Activated naive CD4-positive, alpha-beta T cell treated with anti-CD3 and anti-CD28 coated beads, Interleukin-2, amount 50 U/mL, for 72 hours (primary cell): ENCODE data around the gene NACC1. TPM values are rescaled to one million over a fixed set of nuclear protein-coding genes. Genes with fewer than 3 reads are reported as not detected.

Experiments
- ATAC-seq, 2 donors: fragments of 150-1000 bp; cut with Tn5 transposase; 2 replicates each; pipeline ENCODE4 v1.10.0; 2021; ENCODE audit warnings: mild to moderate bottlenecking in 2 of 2, moderate library complexity in 2 of 2
- DNase-seq, 2 donors: peaks; one replicate each; pipeline ENCODE4 v3.0.0; 2021 to 2022; ENCODE audit warnings: low spot score in 2 of 2
- H3K27ac Mint-ChIP-seq, 2 donors: one replicate each; pipeline ENCODE4 v1.8.0; 2022; ENCODE audit warnings: mild to moderate bottlenecking in 2 of 2, mixed read lengths in 2 of 2
- H3K36me3 Mint-ChIP-seq, 2 donors: one replicate each; pipeline ENCODE4 v1.8.0; 2022; ENCODE audit warnings: mixed read lengths in 2 of 2
- H3K9me3 Mint-ChIP-seq, 2 donors: one replicate each; pipeline ENCODE4 v1.8.0; 2022; ENCODE audit warnings: mixed read lengths in 2 of 2
- total RNA-seq, 2 donors: library from RNA; stranded (reverse); gene quantifications; one replicate each; pipeline ENCODE4 v1.2.3, GENCODE V29; 2022

NACC1 gene
- total RNA-seq, 2 donors from 2014 or later: 56.0 to 67.0 TPM

DNA sequence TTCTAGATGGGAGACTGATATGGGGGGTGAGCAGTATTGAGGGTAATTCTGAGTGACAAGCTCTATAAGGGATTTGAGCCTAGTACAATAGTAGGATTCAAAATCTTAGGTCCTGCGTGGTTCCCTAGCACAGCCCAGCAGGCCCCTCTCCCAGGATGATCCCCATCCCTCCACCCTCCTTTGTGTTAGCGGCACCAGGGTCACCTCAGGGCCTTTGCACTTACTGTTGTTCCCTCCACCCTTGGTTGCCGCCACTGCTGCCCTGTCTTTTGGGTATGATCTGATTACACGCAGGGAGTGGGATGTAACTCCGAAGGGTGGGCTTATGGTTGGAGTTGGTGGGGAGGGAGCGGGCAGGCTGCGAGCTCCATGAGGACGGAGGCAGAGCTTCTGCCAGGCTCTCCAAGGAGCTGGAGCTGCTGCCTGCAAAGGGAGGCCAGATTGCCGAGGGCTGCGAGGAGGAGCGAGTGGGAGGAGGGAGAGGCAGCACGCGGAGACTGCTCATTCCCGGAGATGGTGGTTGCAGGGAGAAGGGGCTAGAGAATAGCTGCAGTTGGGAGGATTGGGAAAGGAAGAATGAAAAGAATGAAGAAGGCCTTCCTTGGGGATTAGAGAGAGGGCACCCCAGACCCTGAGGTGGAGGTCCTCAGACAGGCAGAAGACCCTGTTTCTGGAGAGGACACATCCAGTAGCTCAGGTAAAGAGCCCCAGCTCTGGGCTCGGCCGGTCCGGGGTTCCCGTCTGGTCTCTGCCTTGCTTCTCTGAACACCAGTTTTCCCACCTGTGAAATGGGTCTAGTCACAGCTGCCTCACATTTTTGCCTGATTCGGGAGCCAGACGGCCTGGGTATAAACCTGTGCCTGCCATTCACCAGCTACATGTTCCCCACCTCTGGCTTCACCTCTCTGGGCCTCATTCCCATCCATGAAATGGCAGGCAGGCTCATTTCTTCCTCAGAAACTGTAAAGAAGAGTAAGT lies 5.2 kb downstream of the NACC1 start:
- Mint-ChIP-seq H3K27ac (peak overlapping the region; percentile 35 to 77), H3K36me3 (peaks cover 0 to 6% of the 10 kb centered on the region in 2 donors)

DNA sequence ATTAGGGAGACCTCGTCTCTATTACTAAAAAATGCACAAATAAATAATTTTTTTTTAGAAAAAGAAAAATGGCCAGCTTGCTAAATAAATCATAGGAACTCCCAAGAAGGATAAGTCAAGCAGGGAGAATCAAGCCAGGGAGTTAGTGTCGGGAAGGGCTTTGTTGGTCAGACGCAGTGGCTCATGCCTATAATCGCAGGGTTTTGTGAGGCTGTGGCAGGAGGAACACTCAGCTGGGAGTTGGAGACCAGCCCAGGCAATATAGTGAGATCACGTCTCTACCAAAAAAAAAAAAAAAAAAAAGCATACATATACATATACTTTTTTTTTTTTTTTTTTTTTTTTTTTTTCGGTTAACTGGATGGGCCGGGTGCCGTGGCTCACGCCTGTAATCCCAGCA lies 9.0 kb downstream of the NACC1 start:
- H3K36me3 Mint-ChIP-seq: peaks cover 0 to 6% of the 10 kb centered on the region in 2 donors
- H3K27ac Mint-ChIP-seq: no peak overlapping the region
- ATAC-seq (no peak), DNase-seq (no peak)
- H3K9me3 Mint-ChIP-seq: no peaks in the 10 kb centered on the region

More for the DNA sequence above, 5.2 kb downstream of the NACC1 start:
- no peaks in the 10 kb centered on the region for H3K9me3 Mint-ChIP-seq
- DNase-seq (no peak), ATAC-seq (no peak)

DNA sequence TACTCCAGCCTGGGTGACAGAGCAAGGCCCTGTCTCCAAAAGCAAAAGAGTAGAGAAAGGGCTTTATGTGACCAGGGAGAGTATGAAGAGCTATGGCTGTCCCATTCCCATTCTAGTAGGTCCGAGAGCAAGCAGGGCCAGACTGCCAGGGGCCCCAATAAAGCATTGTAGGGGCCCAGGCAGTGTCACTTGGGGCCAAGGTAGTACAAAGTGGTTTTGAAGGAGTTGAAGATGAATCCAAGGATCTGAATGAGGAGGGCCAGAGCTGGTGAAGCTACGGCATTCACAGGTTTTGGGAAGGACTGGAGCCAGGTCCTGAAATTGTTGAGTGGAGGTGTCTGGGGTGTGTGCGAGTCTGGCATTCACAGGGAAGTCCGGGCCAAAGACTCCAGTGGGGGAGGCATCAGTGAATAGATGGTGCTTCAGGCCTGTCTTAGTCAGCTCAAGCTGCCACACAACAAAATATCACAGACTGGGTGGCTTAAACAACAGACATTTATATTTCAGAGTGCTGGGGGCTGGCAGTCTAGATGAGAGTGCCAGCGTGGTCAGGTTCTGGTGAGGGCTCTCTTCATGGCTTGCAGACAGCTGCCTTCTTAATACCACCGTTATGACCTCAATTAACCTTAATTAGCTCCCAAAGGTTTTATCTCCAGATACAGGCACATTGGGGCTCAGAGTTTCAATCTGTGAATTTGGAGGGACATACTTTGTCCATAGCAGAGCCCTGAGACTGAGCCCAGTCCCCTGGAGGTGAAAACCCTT lies 9.9 kb downstream of the NACC1 start:
- ATAC-seq: no peak

DNA sequence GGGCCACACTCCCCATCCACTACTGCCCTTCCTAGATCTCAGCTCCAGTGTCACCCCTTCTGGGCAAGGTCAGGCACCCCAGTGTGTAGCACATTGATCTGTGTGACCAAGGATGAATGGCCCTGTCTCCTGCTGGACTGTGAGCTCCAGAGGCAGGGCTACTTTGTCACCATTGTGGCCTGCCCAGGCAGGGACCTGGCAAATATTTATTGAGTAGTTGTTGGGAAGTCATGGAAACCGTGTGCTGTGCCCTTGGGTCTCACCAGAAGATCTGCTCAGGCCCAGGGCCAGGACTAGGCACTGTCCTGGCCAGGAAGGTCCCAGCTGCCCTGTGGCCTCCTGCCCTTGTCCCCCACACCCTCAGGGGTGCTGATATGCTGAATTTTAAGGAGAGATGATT lies 10.5 kb downstream of the NACC1 start:
- ATAC-seq (no peak), DNase-seq (no peak)
- Mint-ChIP-seq H3K27ac (peak overlapping the region in 1 of 2 donors; percentile 79), H3K9me3 (no peaks in the 10 kb centered on the region), H3K36me3 (peaks cover 0 to 16% of the 10 kb centered on the region in 2 donors)

More for the DNA sequence above, 9.9 kb downstream of the NACC1 start:
- DNase-seq: no peak
- no peaks in the 10 kb centered on the region for H3K9me3 Mint-ChIP-seq
- H3K36me3 Mint-ChIP-seq: peaks cover 0 to 10% of the 10 kb centered on the region in 2 donors
- H3K27ac Mint-ChIP-seq: peak overlapping the region in 1 of 2 donors; percentile 79

DNA sequence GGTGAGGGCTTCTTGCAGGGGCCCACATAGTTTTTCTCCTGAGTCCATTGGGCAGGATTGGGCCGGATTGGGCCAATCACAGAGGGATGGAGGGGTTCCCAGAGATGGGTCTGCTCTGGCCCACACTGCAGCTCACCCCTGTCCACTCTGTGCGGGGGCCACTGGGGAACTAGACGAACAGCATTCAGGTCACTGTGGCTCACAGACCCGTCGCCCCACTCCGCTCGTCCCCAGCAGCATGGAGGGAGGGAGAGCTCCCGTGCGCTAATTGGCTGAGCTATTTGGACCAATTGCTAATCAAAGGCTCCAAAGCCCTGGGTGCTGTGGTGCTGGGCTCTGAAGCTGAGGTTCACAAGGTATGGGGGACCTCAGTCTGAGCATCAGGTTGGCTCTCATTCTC lies 11.3 kb downstream of the NACC1 start:
- ATAC-seq: no peak
- peaks cover 0 to 16% of the 10 kb centered on the region in 2 donors for H3K36me3 Mint-ChIP-seq
- no peak for DNase-seq
- H3K9me3 Mint-ChIP-seq: no peaks in the 10 kb centered on the region
- no peak overlapping the region for H3K27ac Mint-ChIP-seq

DNA sequence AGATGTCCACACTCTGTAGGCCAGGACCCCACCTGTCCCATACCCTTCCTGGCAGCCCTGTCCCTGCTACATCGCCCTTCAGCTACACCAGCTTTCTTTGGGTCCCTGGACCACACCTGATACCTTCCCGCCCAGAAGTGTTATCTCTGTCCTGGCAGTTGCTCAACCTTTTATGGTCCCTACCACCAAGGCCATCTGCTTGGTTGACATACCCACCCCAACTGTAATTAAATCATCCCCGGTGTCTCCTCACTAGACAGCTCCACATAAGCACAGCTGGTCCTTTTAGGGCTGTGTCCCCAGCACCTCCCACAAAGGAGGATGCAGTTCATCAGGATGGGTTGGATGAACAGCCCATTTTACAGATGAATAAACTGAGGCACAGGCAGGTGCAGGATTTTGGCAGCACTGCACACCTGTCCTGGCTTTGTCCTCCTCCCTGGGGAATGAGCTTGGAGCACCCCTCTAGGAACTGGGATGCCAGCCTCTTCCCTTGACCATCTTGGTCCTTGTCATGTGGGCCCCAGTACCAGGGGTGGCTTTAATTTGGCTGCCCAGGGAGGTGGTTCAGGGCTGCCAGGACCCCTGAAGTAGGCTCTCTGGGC lies 12.9 kb downstream of the NACC1 start:
- ATAC-seq: no peak
- DNase-seq: no peak
- no peaks in the 10 kb centered on the region for H3K9me3 Mint-ChIP-seq
- peak overlapping the region; percentile 23 to 87 for H3K27ac Mint-ChIP-seq
- peaks cover 0 to 16% of the 10 kb centered on the region in 2 donors for H3K36me3 Mint-ChIP-seq

DNA sequence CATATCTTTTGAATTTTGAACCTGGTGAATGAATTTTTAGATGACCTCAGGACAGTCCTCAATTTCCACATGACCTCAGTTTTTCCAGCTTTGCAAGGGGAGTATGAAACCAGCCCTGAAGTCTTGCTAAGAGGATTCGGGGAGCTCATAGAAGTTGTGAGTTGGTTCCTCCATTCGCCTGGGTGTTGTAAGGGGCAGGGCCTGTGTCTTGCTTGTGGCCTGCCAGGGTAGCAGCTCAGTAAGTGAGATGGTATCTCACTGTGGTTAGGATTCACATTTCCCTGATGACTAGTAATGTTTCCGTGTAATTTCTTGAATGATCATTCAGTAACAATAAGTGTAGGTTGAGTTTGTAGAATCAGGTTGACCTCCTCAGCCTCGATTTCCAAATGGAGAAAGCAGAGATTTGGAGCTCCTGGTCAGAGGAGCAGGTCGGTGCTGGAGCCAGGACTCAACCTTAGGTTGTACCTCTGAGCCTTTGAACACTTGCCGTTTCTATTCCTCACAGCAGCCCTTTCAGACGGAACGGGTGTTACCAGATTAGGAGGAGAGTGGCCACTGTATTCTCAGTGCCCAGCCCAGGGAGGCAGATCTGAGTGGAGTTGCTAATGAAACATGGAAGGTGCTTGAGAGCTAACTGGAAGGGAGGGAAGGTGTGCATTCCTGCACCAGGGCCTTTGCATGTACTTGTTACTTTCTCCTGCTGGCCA lies 14.6 kb downstream of the NACC1 start:
- ATAC-seq (peak; percentile 97 to 98), DNase-seq (peak; percentile 47 to 78)
- H3K9me3 Mint-ChIP-seq: no peaks in the 10 kb centered on the region
- H3K27ac Mint-ChIP-seq: peak overlapping the region; percentile 87 to 94
- peaks cover 0 to 16% of the 10 kb centered on the region in 2 donors for H3K36me3 Mint-ChIP-seq

DNA sequence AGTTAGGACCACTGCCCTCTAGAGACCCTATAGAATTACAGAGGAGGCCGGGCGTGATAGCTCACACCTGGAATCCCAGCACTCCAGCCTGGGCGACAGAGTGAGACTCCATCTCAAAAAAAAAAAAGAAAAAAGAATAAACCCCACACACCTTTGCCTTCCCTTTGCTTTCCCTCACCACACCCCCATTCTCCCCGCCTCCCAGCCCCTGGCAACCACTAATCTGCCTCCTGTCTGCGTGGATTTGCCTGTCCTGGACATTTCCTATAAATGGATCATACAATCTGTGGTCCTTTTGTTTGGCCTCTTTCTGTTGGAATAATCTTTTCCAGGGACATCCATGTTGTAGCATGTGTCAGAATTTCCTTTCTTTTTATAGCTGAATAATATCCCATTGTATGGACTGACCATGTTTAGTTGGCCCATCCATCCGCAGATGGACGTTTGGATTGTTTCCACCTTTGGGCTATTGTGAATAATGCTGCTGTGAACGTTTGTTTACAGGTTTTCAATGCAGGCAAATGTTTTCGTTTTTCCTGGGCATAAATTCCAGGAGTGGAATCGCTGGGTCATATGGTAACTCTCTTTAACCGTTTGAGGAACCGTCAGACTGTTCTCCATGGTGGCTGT lies 15.3 kb downstream of the NACC1 start:
- Mint-ChIP-seq H3K9me3 (no peaks in the 10 kb centered on the region), H3K27ac (peak overlapping the region; percentile 87 to 94), H3K36me3 (peaks cover 0 to 16% of the 10 kb centered on the region in 2 donors)
- DNase-seq: no peak
- ATAC-seq: no peak

DNA sequence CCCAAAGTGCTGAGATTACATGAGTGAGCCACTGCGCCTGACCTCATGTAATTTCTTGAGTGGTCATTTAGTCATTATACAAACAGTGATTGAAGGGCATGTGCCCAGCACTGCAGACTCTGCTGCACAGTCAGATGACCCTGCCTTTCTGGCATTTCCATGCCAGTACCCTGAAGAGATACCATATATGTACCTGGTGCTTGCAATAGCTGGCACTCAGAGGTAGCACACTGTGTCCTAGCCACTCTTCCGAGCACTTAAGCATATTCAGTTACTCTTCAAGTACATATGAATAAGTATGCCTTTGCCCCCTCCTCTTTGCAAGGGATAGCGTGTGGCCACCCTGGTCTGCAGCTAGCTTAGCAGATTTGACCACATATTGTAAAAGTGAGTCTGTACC lies 16.6 kb downstream of the NACC1 start:
- ATAC-seq (no peak), DNase-seq (no peak)
- H3K27ac Mint-ChIP-seq: peak overlapping the region; percentile 63 to 92
- peaks cover 0 to 16% of the 10 kb centered on the region in 2 donors for H3K36me3 Mint-ChIP-seq
- no peaks in the 10 kb centered on the region for H3K9me3 Mint-ChIP-seq

DNA sequence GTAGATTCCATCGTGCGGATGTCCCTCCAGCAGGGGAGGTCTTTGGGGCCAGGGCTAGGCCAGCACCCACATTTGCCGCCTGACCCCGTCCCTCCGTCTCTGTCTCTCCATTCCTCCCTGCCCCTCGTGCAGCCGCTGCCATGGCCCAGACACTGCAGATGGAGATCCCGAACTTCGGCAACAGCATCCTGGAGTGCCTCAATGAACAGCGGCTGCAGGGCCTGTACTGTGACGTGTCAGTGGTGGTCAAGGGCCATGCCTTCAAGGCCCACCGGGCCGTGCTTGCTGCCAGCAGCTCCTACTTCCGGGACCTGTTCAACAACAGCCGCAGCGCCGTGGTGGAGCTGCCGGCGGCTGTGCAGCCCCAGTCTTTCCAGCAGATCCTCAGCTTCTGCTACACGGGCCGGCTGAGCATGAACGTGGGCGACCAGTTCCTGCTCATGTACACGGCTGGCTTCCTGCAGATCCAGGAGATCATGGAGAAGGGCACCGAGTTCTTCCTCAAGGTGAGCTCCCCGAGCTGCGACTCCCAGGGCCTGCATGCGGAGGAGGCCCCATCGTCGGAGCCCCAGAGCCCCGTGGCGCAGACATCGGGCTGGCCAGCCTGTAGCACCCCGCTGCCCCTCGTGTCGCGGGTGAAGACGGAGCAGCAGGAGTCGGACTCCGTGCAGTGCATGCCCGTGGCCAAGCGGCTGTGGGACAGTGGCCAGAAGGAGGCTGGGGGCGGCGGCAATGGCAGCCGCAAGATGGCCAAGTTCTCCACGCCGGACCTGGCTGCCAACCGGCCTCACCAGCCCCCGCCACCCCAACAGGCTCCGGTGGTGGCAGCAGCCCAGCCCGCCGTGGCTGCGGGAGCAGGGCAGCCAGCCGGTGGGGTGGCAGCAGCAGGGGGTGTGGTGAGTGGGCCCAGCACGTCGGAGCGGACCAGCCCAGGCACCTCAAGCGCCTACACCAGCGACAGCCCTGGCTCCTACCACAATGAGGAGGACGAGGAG lies 17.3 kb downstream of the NACC1 start:
- DNase-seq (no peak), ATAC-seq (no peak)
- Mint-ChIP-seq H3K27ac (peak overlapping the region in 1 of 2 donors; percentile 81), H3K9me3 (no peaks in the 10 kb centered on the region), H3K36me3 (peaks cover 0 to 16% of the 10 kb centered on the region in 2 donors)

DNA sequence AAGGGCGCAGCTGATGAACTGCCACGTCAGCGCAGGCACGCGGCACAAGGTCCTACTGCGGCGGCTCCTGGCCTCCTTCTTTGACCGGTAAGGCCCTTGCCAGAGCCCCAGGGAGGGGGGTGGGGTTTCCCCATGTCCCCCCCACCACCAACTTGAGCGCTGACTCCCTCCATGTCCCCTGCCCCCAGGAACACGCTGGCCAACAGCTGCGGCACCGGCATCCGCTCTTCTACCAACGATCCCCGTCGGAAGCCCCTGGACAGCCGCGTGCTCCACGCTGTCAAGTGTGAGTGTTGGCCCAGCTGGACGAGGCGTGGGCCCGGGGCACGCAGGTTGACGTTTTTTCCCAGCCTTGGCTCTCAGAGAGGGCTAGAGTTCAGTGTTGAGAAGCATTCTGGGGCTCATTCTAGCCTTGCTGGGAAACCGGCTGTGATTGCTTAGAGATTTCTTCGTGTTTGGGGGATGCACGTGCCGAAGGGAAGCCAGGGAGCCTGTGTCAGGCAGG lies 19.3 kb downstream of the NACC1 start:
- DNase-seq: no peak
- Mint-ChIP-seq H3K36me3 (peaks cover 0 to 10% of the 10 kb centered on the region in 2 donors), H3K9me3 (no peaks in the 10 kb centered on the region), H3K27ac (no peak overlapping the region)
- no peak for ATAC-seq

DNA sequence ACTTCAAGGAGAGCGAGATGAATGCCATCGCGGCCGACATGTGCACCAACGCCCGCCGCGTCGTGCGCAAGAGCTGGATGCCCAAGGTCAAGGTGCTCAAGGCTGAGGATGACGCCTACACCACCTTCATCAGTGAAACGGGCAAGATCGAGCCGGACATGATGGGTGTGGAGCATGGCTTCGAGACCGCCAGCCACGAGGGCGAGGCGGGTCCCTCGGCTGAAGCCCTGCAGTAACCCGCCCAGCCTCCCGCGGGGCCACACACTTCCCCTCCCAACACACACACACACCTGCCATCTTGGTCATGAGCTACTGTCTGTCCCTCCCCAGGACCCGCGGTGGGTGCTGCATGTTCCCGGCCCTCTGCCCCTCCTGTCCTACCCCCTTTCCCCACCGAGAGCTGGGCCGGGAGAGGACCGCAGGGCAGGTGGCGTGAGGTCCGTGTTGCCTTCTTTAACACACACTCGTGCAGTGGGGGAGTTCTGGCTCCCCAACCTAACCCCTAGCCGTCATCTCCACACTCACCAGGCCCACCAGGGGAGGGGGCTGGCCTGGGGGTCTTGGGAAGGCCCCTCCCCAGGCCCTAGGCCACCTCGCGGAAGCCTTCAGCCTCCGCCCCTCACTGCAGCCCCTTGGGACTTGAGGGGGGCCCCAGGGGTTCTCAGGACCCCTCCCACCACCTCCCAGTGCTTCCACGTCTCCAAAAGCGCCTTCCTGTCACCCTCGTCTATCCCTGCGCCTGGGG lies 20.3 kb downstream of the NACC1 start:
- H3K27ac Mint-ChIP-seq: no peak overlapping the region
- ATAC-seq (no peak), DNase-seq (no peak)
- no peaks in the 10 kb centered on the region for H3K9me3 Mint-ChIP-seq
- peaks cover 0 to 2% of the 10 kb centered on the region in 2 donors for H3K36me3 Mint-ChIP-seq

DNA sequence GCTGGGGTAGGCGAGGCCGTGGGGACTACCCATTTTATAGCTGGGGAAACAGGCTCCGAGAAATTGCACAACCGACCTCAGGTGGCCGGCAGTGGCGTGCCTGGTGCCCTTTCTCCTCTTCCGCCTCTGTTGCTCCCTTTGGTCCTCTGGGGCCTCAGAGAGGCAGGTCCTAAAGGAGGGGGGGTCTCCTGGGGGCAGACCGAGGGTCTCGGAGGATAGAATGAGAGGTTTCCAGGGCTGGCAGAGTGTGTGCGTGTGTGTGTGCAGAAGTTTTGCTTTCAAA lies 20.8 kb downstream of the NACC1 start:
- H3K9me3 Mint-ChIP-seq: no peaks in the 10 kb centered on the region
- ATAC-seq (no peak), DNase-seq (no peak)
- H3K36me3 Mint-ChIP-seq: no peaks in the 10 kb centered on the region
- no peak overlapping the region for H3K27ac Mint-ChIP-seq

DNA sequence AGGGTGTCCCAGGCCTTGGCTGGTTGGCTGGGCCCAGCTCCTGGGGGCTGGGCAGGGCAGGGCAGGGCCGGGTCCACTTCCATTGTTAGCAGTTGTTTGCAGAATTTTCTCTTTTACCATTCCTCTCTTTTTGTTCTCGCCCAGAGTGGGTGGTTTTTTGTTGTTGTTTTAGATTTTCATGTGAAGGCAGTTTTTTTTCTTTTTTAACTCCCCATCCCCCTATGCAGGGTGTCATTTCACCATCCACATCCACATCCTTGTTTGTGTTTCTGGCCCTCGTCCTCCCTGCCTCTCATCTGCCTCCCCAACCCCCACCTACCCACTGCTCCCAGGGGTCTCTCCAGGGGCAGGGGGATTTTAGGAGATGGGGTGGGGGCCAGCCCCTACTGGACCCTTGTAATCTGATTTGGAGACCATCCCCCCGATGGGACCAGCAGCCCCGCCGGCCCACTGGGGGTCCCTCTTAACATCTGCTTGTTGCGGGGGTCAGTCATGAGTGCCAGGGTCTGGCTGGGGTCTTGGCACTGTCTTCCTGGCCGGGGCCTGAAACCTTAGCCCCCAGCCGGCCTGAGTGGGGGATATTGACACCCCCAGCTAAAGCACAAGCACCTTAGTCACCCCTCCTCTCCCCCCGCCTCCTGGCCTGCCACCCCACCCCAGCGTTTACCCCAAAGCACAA lies 21.7 kb downstream of the NACC1 start:
- Mint-ChIP-seq H3K9me3 (no peaks in the 10 kb centered on the region), H3K36me3 (no peaks in the 10 kb centered on the region), H3K27ac (no peak overlapping the region)
- DNase-seq: no peak
- no peak for ATAC-seq
